Esophagus muscularis mucosa (tissue), 4 donors: ENCODE measurements around the gene CCL7.
A peak's percentile ranks its signal among the peaks of the same experiment; 100 is the strongest.

ENCODE experiments used
- EP300 ChIP-seq: sonication (generic); formaldehyde crosslinking; IDR thresholded peaks from one replicate; pipeline ENCODE4 v1.6.1; 2017; ENCODE audit warnings: antibody characterized with exemption
- POLR2A ChIP-seq: fragments of 450-650 bp; IDR thresholded peaks from one replicate; pipeline ENCODE4 v1.6.1; 2017; ENCODE audit warnings: antibody characterized with exemption, moderate library complexity, mild to moderate bottlenecking, low read depth
- POLR2AphosphoS5 ChIP-seq, 2 donors: sonication (generic); formaldehyde crosslinking; IDR thresholded peaks; one replicate each; pipeline ENCODE4 v1.6.1; 2017; ENCODE audit warnings: antibody characterized with exemption in 2 of 2
- TF ChIP-seq, protein P1 (sequence below), 3 experiments: fragments of 200-600 bp in 2 of 3; fragments of 450-650 bp in 1 of 3; sonication (generic) in 2 of 3; IDR thresholded peaks; one replicate each; pipeline ENCODE4 v1.5.1; 2017 to 2019; ENCODE audit warnings: antibody characterized with exemption in 3 of 3, mild to moderate bottlenecking in 2 of 3, moderate library complexity in 1 of 3

DNA sequence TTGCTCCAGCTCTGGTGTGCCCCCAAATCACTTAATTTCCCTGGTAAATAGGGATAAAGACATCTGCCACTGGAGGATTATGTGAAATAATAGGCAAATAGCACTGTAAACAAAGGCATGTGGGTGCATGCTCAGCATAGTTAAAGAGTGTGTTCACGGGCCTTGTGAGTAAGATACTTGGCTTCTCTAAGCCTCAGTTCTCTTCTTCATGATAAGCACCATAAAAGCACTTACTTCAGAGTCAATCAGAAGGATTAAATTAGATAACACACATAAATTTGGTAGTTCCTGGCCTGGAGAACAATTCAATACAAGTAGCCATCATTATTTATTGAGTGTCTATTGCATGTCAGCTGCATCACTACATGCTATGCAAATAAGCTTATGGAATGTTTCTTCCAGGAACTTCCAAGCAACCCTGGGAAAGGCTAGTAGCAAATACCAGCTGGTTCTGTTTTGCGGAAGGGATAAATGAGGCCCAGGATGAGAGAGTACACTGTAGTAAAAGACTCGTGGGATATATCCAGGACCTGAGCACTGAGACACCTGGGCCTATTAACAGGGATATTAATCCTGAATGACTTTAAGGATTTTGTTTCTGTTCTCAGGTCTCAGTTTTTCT, 30.0 kb downstream of the CCL7 start:
- TF ChIP-seq POLR2AphosphoS5 (IDR thresholded peaks at IDR 0.05) (peak in 1 of 2 donors; percentile 21), EP300 (no peak), POLR2A (no peak)
- TF ChIP-seq, protein P1, sequence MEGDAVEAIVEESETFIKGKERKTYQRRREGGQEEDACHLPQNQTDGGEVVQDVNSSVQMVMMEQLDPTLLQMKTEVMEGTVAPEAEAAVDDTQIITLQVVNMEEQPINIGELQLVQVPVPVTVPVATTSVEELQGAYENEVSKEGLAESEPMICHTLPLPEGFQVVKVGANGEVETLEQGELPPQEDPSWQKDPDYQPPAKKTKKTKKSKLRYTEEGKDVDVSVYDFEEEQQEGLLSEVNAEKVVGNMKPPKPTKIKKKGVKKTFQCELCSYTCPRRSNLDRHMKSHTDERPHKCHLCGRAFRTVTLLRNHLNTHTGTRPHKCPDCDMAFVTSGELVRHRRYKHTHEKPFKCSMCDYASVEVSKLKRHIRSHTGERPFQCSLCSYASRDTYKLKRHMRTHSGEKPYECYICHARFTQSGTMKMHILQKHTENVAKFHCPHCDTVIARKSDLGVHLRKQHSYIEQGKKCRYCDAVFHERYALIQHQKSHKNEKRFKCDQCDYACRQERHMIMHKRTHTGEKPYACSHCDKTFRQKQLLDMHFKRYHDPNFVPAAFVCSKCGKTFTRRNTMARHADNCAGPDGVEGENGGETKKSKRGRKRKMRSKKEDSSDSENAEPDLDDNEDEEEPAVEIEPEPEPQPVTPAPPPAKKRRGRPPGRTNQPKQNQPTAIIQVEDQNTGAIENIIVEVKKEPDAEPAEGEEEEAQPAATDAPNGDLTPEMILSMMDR (IDR thresholded peaks at IDR 0.05), result no peak
